Osteocyte (in vitro differentiated cells): ENCODE measurements around the gene SLC44A4. TPM values are rescaled to one million over a fixed set of nuclear protein-coding genes. Genes with fewer than 3 reads are reported as not detected.

Experiments used
- DNase-seq: peaks from one replicate; pipeline ENCODE4 v3.0.0; 2021; ENCODE audit warnings: mixed read lengths; ENCODE audit not compliant: unreplicated experiment; ENCODE audit errors: extremely low spot score
- H3K27ac Mint-ChIP-seq: one replicate; pipeline ENCODE4 v1.8.0; 2021; ENCODE audit warnings: mild to moderate bottlenecking, mixed read lengths; ENCODE audit not compliant: unreplicated experiment
- H3K27me3 Mint-ChIP-seq: one replicate; pipeline ENCODE4 v1.8.0; 2021; ENCODE audit warnings: mixed read lengths; ENCODE audit not compliant: unreplicated experiment
- H3K36me3 Mint-ChIP-seq: one replicate; pipeline ENCODE4 v1.8.0; 2021; ENCODE audit warnings: mixed read lengths; ENCODE audit not compliant: unreplicated experiment
- H3K4me1 Mint-ChIP-seq: one replicate; pipeline ENCODE4 v1.8.0; 2021; ENCODE audit warnings: mixed read lengths; ENCODE audit not compliant: unreplicated experiment
- H3K4me3 Mint-ChIP-seq: one replicate; pipeline ENCODE4 v1.8.0; 2021; ENCODE audit warnings: mild to moderate bottlenecking, moderate library complexity, mixed read lengths; ENCODE audit not compliant: unreplicated experiment
- H3K9me3 Mint-ChIP-seq: one replicate; pipeline ENCODE4 v1.8.0; 2021; ENCODE audit warnings: mixed read lengths; ENCODE audit not compliant: unreplicated experiment
- total RNA-seq: library from RNA; stranded (reverse); gene quantifications from 2 replicates; pipeline ENCODE4 v1.2.1, GENCODE V29; 2021
- TF ChIP-seq, protein P1 (sequence below): fragments of 200-600 bp; sonication (generic); IDR thresholded peaks from 2 replicates; pipeline ENCODE4 v1.5.0; 2021; ENCODE audit warnings: antibody characterized with exemption, mild to moderate bottlenecking, moderate library complexity

Gene SLC44A4
- total RNA-seq, 1 donor from 2014 or later: not detected

DNA sequence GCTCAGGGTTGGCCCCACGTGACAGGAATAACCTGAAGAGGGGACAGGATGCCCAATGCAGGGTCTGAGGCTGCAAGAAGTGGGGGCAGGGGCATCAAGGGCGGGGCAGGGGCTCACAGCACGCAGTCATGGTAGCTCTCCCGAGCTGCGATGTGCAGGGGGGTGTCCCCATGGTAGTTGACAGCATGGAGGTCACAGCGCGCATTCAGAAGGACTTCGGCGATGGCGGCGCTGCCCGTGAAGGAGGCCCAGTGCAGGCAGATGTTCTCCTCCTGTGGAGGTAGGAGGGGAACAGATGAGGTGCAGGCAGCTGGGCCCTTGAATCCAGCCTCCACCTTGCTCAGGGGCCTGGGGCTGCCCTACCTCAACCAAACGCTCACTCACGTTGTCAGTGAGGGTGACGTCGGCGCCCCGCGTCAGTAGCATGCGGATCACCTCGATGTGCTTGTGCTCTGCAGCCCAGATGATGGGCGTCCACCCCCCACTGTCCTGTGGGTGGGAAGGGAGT lies 5.8 kb upstream of the SLC44A4 start:
- Mint-ChIP-seq H3K4me3 (no peak overlapping the region), H3K36me3 (peaks cover 35% of the 10 kb centered on the region), H3K9me3 (no peaks in the 10 kb centered on the region), H3K27me3 (no peaks in the 10 kb centered on the region), H3K4me1 (peaks cover 5% of the 10 kb centered on the region), H3K27ac (no peak overlapping the region)
- TF ChIP-seq, protein P1, sequence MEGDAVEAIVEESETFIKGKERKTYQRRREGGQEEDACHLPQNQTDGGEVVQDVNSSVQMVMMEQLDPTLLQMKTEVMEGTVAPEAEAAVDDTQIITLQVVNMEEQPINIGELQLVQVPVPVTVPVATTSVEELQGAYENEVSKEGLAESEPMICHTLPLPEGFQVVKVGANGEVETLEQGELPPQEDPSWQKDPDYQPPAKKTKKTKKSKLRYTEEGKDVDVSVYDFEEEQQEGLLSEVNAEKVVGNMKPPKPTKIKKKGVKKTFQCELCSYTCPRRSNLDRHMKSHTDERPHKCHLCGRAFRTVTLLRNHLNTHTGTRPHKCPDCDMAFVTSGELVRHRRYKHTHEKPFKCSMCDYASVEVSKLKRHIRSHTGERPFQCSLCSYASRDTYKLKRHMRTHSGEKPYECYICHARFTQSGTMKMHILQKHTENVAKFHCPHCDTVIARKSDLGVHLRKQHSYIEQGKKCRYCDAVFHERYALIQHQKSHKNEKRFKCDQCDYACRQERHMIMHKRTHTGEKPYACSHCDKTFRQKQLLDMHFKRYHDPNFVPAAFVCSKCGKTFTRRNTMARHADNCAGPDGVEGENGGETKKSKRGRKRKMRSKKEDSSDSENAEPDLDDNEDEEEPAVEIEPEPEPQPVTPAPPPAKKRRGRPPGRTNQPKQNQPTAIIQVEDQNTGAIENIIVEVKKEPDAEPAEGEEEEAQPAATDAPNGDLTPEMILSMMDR: no peak
- DNase-seq: no peak

DNA sequence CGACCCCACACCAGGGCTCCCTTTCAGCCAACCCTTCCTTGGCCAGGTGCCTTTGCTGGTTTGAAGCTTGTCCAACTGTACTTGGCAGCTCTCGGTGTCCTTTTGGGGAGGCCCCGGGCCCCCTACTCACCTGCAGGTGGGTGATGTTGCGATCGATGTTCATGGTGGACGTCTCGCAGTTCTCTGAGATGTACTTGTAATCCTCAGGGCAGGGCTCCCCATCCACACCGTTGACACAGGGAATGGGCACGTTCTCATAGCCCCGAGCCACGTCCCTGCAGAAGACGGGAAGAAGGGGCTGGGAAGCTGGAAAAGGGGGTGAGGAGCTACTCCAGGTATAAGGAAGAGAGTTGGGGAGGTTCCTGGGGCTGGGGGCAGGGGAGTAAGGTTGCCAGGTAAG lies 4.9 kb upstream of the SLC44A4 start:
- Mint-ChIP-seq H3K27ac (no peak overlapping the region), H3K27me3 (no peaks in the 10 kb centered on the region), H3K4me3 (no peak overlapping the region), H3K4me1 (peaks cover 5% of the 10 kb centered on the region), H3K9me3 (no peaks in the 10 kb centered on the region), H3K36me3 (peaks cover 33% of the 10 kb centered on the region)
- TF ChIP-seq, protein P1: no peak
- DNase-seq: no peak

DNA sequence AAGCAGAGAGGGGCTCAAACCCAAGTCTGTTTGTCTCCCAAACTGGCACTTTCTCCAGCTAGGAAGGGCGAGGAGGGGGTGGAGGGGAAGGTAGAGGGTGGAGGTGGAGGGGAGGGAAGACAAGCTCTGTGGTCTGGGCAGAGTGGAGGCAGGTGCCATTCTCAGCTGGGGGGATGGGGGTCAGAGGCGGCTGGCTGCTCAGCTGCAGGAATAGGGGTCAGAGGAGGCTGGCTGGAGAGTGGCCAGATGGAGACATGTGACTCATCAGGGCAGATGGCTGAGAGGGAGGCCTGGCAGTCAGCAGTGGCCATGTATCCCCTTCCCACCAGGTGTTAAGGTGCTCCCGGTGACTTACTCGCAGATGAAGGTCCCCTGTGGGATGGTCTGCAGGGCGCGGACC lies 3.5 kb upstream of the SLC44A4 start:
- H3K4me3 Mint-ChIP-seq: no peak overlapping the region
- H3K27ac Mint-ChIP-seq: no peak overlapping the region
- H3K27me3 Mint-ChIP-seq: no peaks in the 10 kb centered on the region
- TF ChIP-seq, protein P1: no peak
- peaks cover 32% of the 10 kb centered on the region for H3K36me3 Mint-ChIP-seq
- H3K4me1 Mint-ChIP-seq: peaks cover 5% of the 10 kb centered on the region
- H3K9me3 Mint-ChIP-seq: no peaks in the 10 kb centered on the region
- no peak for DNase-seq

DNA sequence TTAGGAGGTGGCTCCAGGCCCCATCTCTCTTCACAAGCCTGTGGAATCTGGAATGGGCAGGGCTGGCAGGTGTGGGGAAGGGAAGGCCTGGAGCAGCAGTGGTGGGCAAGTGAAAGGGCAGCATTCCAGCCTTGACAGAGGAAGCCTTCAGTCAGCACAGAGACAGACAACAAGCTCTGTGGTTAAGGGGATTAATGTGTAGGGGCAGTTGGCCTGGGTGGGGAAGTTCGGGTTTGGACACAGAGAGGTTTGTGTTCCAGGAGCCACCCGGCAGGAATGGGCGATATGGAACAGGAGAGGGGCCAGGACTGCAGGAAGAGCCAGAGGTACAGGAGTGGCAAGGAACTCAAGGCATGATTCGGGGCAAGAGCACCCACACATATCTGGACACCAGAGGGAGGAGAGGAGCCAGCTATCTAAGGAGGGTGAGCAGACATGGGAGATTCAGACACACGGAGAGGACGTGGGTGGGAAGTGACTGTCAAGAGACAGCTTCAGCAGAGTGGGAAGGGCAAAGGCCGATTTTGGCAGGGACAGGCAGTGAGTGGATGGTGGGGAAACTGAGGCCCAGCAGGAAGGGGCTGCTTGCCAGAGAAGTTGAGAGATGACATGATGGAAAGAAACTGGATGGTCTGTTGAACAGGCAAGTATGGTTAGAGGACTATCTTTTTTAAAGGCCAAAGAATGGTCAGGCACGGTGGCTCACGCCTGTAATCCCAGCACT lies 2.5 kb upstream of the SLC44A4 start:
- TF ChIP-seq, protein P1: no peak
- Mint-ChIP-seq H3K36me3 (peaks cover 31% of the 10 kb centered on the region), H3K27me3 (no peaks in the 10 kb centered on the region), H3K4me3 (no peak overlapping the region), H3K9me3 (no peaks in the 10 kb centered on the region), H3K4me1 (peaks cover 5% of the 10 kb centered on the region), H3K27ac (no peak overlapping the region)
- no peak for DNase-seq

DNA sequence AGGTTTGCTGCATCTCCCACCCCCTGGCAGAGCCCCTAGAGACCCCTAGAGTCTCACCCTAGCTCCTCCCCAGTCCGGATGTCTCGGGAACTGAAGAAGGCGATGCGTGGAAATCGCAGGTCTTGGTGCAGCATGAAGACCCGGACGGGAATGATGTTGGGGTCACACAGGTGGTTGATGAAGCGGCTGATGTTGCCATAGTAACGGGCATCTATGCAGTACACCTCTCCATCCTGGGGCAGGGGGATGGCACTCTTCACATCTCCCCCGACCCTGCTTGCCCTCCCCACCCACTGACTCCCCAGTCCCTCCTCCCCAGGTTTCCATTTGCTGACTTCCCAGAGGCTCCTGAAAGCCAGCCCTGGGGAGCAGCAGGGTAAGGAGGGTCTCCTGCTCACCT lies 1.8 kb upstream of the SLC44A4 start:
- no peaks in the 10 kb centered on the region for H3K9me3 Mint-ChIP-seq
- DNase-seq: no peak
- TF ChIP-seq, protein P1: no peak
- peaks cover 25% of the 10 kb centered on the region for H3K36me3 Mint-ChIP-seq
- H3K4me1 Mint-ChIP-seq: peaks cover 5% of the 10 kb centered on the region
- no peaks in the 10 kb centered on the region for H3K27me3 Mint-ChIP-seq
- no peak overlapping the region for H3K27ac Mint-ChIP-seq
- no peak overlapping the region for H3K4me3 Mint-ChIP-seq
